K562 (cell line): ENCODE measurements around the gene ADI1. TPM values are rescaled to one million over a fixed set of nuclear protein-coding genes. Genes with fewer than 3 reads are reported as not detected.
A peak's percentile ranks its signal among the peaks of the same experiment; 100 is the strongest.

Experiments
- ATF1 ChIP-seq, 2 experiments: fragments of 450-650 bp in 1 of 2; IDR thresholded peaks; 2 replicates each; pipeline ENCODE4 v1.6.1; 2016; ENCODE audit warnings: missing compliant biosample characterization in 1 of 2, missing genetic modification characterization in 1 of 2
- DDX20 ChIP-seq: fragments of 450-650 bp; IDR thresholded peaks from 2 replicates; pipeline ENCODE4 v1.6.1; 2016; ENCODE audit warnings: missing genetic modification characterization, low read depth, mild to moderate bottlenecking, missing compliant biosample characterization, moderate library complexity
- ERF ChIP-seq: fragments of 450-650 bp; formaldehyde crosslinking; IDR thresholded peaks from 2 replicates; pipeline ENCODE4 v1.4.0; 2020; ENCODE audit warnings: mild to moderate bottlenecking, mixed read lengths
- ETV6 ChIP-seq, 3 experiments: fragments of 150-350 bp in 1 of 3; sonication (generic) in 1 of 3; formaldehyde crosslinking in 1 of 3; IDR thresholded peaks; 2 replicates each; pipeline versions ENCODE4 v1.6.1 to v1.8.0; 2014 to 2022; ENCODE audit warnings: borderline replicate concordance in 2 of 3, low read depth in 2 of 3, antibody characterized with exemption in 1 of 3, low read length in 1 of 3, mild to moderate bottlenecking in 1 of 3, missing genetic modification reagents in 1 of 3
- FUS ChIP-seq: fragments of 200-400 bp; formaldehyde crosslinking; optimal IDR thresholded peaks from 2 replicates; pipeline ENCODE3; 2017; ENCODE audit warnings: low read depth, low read length
- POLR2B ChIP-seq: fragments of 450-650 bp; IDR thresholded peaks from 2 replicates; pipeline ENCODE4 v1.6.1; 2018; ENCODE audit warnings: low read depth; ENCODE audit not compliant: partially characterized antibody
- SAFB2 ChIP-seq: fragments of 200-400 bp; formaldehyde crosslinking; IDR thresholded peaks from 2 replicates; pipeline ENCODE4 v1.6.1; 2018; ENCODE audit warnings: borderline replicate concordance, low read length, low read depth, moderate library complexity; ENCODE audit not compliant: severe bottlenecking
- ZC3H8 ChIP-seq: fragments of 450-650 bp; IDR thresholded peaks from 2 replicates; pipeline ENCODE4 v1.6.1; 2017
- ZNF175 ChIP-seq: fragments of 200-800 bp; sonication (Bioruptor generic); IDR thresholded peaks from 2 replicates; pipeline ENCODE4 v1.6.1; 2016; ENCODE audit warnings: low read depth, mild to moderate bottlenecking, missing genetic modification characterization, missing compliant biosample characterization
- polyA plus RNA-seq, 8 experiments: library from polyadenylated mRNA; depleted of rRNA in 4 of 8; stranded (reverse) in 5 of 8; unstranded in 3 of 8; fragments of >200 nt; fragmentation: Nextera tagmentation in 2 of 8; fragmentation: Illumina TruSeq in 1 of 8; extraction: Ambion mirVana in 2 of 8; extraction: Trizol in 1 of 8; gene quantifications; 2 replicates each; pipeline versions ENCODE4 v1.2.1 to v1.2.3, GENCODE V29; 2011 to 2014; ENCODE audit warnings: inconsistent platforms in 1 of 8, missing spikeins in 1 of 8
- total RNA-seq, 7 experiments: library from RNA; depleted of rRNA in 6 of 7; stranded (reverse); fragments of >200 nt in 6 of 7; fragmentation: Illumina TruSeq in 2 of 7; extraction: Trizol in 2 of 7; gene quantifications; 2 replicates each; pipeline versions ENCODE4 v1.2.1 to v1.2.3, GENCODE V29; 2011 to 2021; ENCODE audit warnings: low replicate concordance in 1 of 7
- TF ChIP-seq, protein P1 (sequence below): fragments of 450-650 bp; IDR thresholded peaks from 2 replicates; pipeline ENCODE4 v1.6.1; 2016; ENCODE audit warnings: mild to moderate bottlenecking, moderate library complexity
- TF ChIP-seq, protein P2 (sequence below), 2 experiments: fragments of 450-650 bp; IDR thresholded peaks; 2 replicates each; pipeline ENCODE4 v1.6.1; 2016
- TF ChIP-seq, protein P3 (sequence below): sonication (generic); IDR thresholded peaks from 2 replicates; pipeline ENCODE4 v1.6.1; 2016

The ADI1 gene
- total and polyA plus RNA-seq, 9 of the 15 experiments (the other 6 are each of a cell fraction or from before 2014, with no cell fraction given) = 6.1 to 51.0 (median 27.1) TPM

DNA sequence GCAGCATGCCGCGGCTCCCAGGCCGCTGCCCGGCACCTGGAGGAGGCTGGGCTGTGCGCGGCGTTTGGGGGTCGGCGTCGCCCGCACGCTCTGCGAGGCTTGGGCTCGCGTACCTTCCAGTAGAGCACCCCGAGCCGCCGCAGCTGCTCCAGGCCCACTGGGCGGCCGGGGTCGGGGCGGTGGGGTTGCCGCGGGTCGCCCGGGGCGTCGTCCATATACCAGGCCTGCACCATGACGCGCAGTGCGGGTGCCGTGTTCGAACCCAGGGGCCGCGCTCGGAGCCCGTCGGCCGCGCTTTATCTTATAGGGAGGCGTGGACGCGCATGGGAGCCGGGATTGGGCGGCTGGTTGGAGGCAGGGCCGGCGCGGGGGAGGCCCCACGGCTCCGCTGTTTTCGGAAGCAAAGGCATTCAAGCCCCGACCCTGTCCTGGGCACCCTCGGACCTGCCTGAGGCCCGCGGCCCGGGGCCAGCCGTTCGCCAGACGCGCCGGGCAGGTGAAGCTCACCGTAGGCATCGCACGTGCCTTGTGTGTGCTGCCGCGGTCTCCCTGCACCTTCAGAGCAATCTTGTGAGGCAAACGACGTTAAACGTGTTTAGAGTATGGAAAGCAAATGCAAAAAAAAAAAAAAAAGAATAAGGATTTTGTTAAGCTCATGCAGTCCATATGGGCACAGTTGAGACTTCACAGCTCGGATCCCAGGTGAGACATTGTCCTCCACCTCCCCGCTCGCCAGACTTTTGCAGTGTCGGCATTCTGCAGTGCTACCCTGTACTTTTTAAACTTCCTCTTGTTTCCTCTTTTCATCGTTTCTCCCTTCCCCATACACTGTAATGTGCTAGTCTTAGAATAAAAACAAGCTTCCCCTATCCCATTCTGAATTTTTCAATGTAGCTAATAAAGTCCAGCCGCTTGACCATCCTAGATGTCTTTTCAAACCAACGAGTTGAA, at the start of gene ADI1 (continued):
- TF ChIP-seq, protein P1, sequence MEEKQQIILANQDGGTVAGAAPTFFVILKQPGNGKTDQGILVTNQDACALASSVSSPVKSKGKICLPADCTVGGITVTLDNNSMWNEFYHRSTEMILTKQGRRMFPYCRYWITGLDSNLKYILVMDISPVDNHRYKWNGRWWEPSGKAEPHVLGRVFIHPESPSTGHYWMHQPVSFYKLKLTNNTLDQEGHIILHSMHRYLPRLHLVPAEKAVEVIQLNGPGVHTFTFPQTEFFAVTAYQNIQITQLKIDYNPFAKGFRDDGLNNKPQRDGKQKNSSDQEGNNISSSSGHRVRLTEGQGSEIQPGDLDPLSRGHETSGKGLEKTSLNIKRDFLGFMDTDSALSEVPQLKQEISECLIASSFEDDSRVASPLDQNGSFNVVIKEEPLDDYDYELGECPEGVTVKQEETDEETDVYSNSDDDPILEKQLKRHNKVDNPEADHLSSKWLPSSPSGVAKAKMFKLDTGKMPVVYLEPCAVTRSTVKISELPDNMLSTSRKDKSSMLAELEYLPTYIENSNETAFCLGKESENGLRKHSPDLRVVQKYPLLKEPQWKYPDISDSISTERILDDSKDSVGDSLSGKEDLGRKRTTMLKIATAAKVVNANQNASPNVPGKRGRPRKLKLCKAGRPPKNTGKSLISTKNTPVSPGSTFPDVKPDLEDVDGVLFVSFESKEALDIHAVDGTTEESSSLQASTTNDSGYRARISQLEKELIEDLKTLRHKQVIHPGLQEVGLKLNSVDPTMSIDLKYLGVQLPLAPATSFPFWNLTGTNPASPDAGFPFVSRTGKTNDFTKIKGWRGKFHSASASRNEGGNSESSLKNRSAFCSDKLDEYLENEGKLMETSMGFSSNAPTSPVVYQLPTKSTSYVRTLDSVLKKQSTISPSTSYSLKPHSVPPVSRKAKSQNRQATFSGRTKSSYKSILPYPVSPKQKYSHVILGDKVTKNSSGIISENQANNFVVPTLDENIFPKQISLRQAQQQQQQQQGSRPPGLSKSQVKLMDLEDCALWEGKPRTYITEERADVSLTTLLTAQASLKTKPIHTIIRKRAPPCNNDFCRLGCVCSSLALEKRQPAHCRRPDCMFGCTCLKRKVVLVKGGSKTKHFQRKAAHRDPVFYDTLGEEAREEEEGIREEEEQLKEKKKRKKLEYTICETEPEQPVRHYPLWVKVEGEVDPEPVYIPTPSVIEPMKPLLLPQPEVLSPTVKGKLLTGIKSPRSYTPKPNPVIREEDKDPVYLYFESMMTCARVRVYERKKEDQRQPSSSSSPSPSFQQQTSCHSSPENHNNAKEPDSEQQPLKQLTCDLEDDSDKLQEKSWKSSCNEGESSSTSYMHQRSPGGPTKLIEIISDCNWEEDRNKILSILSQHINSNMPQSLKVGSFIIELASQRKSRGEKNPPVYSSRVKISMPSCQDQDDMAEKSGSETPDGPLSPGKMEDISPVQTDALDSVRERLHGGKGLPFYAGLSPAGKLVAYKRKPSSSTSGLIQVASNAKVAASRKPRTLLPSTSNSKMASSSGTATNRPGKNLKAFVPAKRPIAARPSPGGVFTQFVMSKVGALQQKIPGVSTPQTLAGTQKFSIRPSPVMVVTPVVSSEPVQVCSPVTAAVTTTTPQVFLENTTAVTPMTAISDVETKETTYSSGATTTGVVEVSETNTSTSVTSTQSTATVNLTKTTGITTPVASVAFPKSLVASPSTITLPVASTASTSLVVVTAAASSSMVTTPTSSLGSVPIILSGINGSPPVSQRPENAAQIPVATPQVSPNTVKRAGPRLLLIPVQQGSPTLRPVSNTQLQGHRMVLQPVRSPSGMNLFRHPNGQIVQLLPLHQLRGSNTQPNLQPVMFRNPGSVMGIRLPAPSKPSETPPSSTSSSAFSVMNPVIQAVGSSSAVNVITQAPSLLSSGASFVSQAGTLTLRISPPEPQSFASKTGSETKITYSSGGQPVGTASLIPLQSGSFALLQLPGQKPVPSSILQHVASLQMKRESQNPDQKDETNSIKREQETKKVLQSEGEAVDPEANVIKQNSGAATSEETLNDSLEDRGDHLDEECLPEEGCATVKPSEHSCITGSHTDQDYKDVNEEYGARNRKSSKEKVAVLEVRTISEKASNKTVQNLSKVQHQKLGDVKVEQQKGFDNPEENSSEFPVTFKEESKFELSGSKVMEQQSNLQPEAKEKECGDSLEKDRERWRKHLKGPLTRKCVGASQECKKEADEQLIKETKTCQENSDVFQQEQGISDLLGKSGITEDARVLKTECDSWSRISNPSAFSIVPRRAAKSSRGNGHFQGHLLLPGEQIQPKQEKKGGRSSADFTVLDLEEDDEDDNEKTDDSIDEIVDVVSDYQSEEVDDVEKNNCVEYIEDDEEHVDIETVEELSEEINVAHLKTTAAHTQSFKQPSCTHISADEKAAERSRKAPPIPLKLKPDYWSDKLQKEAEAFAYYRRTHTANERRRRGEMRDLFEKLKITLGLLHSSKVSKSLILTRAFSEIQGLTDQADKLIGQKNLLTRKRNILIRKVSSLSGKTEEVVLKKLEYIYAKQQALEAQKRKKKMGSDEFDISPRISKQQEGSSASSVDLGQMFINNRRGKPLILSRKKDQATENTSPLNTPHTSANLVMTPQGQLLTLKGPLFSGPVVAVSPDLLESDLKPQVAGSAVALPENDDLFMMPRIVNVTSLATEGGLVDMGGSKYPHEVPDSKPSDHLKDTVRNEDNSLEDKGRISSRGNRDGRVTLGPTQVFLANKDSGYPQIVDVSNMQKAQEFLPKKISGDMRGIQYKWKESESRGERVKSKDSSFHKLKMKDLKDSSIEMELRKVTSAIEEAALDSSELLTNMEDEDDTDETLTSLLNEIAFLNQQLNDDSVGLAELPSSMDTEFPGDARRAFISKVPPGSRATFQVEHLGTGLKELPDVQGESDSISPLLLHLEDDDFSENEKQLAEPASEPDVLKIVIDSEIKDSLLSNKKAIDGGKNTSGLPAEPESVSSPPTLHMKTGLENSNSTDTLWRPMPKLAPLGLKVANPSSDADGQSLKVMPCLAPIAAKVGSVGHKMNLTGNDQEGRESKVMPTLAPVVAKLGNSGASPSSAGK = peak; percentile 93
- TF ChIP-seq ZNF175 (CRISPR knock-in tag) (no peak), SAFB2 (no peak), POLR2B (no peak), ATF1 (CRISPR knock-in tag; IDR thresholded peaks at IDR 0.05) (no peak), ATF1 (tag; IDR thresholded peaks at IDR 0.05) (peak; percentile 80), ERF (CRISPR knock-in tag) (peak; percentile 76; the same call in 1 of the 2 replicates), FUS (peak; percentile 69), ZC3H8 (no peak), DDX20 (tag) (no peak), ETV6 (IDR thresholded peaks at IDR 0.05; ENCODE audit: borderline replicate concordance in 1 of 2, low read depth in 2 of 2, low read length in 1 of 2) (no peak), ETV6 (CRISPR knock-in tag; IDR thresholded peaks at IDR 0.05; ENCODE audit: borderline replicate concordance) (no peak)
- TF ChIP-seq, protein P2, sequence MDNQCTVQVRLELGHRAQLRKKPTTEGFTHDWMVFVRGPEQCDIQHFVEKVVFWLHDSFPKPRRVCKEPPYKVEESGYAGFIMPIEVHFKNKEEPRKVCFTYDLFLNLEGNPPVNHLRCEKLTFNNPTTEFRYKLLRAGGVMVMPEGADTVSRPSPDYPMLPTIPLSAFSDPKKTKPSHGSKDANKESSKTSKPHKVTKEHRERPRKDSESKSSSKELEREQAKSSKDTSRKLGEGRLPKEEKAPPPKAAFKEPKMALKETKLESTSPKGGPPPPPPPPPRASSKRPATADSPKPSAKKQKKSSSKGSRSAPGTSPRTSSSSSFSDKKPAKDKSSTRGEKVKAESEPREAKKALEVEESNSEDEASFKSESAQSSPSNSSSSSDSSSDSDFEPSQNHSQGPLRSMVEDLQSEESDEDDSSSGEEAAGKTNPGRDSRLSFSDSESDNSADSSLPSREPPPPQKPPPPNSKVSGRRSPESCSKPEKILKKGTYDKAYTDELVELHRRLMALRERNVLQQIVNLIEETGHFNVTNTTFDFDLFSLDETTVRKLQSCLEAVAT (IDR thresholded peaks at IDR 0.05) = no peak
- TF ChIP-seq, protein P3, sequence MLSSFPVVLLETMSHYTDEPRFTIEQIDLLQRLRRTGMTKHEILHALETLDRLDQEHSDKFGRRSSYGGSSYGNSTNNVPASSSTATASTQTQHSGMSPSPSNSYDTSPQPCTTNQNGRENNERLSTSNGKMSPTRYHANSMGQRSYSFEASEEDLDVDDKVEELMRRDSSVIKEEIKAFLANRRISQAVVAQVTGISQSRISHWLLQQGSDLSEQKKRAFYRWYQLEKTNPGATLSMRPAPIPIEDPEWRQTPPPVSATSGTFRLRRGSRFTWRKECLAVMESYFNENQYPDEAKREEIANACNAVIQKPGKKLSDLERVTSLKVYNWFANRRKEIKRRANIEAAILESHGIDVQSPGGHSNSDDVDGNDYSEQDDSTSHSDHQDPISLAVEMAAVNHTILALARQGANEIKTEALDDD = no peak
